Eye (tissue), 1 donor: ENCODE results near the gene COA5.

Source experiments
- DNase-seq: peaks from one replicate; pipeline ENCODE4 v3.0.0-alpha.2; 2015

The COA5 gene

GRCh38 chr2:98571121-98571701 lies 37.1 kb downstream of the COA5 start:
- no peak for DNase-seq

GRCh38 chr2:98570356-98570755 lies 38.0 kb downstream of the COA5 start:
- DNase-seq = no peak

- no peak for DNase-seq
Observed at GRCh38 chr2:98569915-98570314, 38.4 kb downstream of the COA5 start.

- DNase-seq = peak; percentile 27
Observed at GRCh38 chr2:98569197-98569793, 39.0 kb downstream of the COA5 start.

GRCh38 chr2:98568161-98568956 lies 40.0 kb downstream of the COA5 start:
- no peak for DNase-seq

- no peak for DNase-seq
Observed at GRCh38 chr2:98565941-98566340, 42.4 kb downstream of the COA5 start.

GRCh38 chr2:98565286-98565860 lies 42.9 kb downstream of the COA5 start:
- DNase-seq = no peak

GRCh38 chr2:98564541-98565132 lies 43.7 kb downstream of the COA5 start:
- DNase-seq = no peak

GRCh38 chr2:98563394-98563793 lies 44.9 kb downstream of the COA5 start:
- no peak for DNase-seq

- no peak for DNase-seq
Observed at GRCh38 chr2:98561902-98562695, 46.2 kb downstream of the COA5 start.

- DNase-seq = no peak
Observed at GRCh38 chr2:98561018-98561417, 47.3 kb downstream of the COA5 start.

- no peak for DNase-seq
Observed at GRCh38 chr2:98560256-98560771, 48.0 kb downstream of the COA5 start.

- DNase-seq = no peak
Observed at GRCh38 chr2:98559581-98559980, 48.7 kb downstream of the COA5 start.

GRCh38 chr2:98558852-98559530 lies 49.3 kb downstream of the COA5 start:
- no peak for DNase-seq

- DNase-seq = no peak
Observed at GRCh38 chr2:98556344-98557033, 51.8 kb downstream of the COA5 start.

- DNase-seq = no peak
Observed at GRCh38 chr2:98555696-98556095, 52.6 kb downstream of the COA5 start.

GRCh38 chr2:98554116-98554861 lies 54.0 kb downstream of the COA5 start:
- no peak for DNase-seq

GRCh38 chr2:98552499-98553179 lies 55.7 kb downstream of the COA5 start:
- no peak for DNase-seq

GRCh38 chr2:98551316-98551715 lies 57.0 kb downstream of the COA5 start:
- DNase-seq = no peak

GRCh38 chr2:98550165-98550564 lies 58.1 kb downstream of the COA5 start:
- DNase-seq = no peak
